Measurements from ENCODE around the gene PRIMPOL.
A peak's percentile ranks its signal among the peaks of the same experiment; 100 is the strongest.
"Not testable (repeated sequence)": the region's sequence is repeated elsewhere in the genome, so short reads cannot be mapped to it uniquely, and the experiment has no call there.

Gene PRIMPOL

DNA sequence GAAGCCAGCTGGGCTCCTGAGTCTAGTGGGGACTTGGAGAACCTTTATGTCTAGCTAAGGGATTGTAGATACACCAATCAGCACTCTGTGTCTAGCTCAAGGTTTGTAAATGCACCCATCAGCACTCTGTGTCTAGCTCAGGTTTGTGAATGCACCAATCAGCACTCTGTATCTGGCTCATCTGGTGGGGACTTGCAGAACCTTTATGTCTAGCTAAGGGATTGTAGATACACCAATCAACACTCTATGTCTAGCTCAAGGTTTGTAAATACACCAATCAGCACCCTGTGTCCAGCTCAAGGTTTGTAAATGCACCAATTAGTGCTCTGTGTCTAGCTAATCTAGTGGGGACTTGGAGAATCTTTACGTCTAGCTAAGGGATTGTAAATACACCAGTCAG lies 92.1 kb downstream of the PRIMPOL start:
- H3K9me3 ChIP-seq (ENCODE audit: insufficient read depth, low read depth, low read length); H4K8ac ChIP-seq (ENCODE audit: low read depth, low read length); H3K14ac ChIP-seq (ENCODE audit: low read length); H2AFZ ChIP-seq (ENCODE audit: insufficient read depth, low read length, poor library complexity); H3K79me2 ChIP-seq (ENCODE audit: control insufficient read depth, insufficient read depth, low read length, poor library complexity); H3K18ac ChIP-seq (ENCODE audit: low read length); H3K27me3 ChIP-seq (ENCODE audit: insufficient read depth, low read length); H3K36me3 ChIP-seq (ENCODE audit: control insufficient read depth in 1 of 2, insufficient read depth in 2 of 2, low read length in 2 of 2); H3K4me2 ChIP-seq (ENCODE audit: low read length); H3K27ac ChIP-seq (ENCODE audit: low read depth, low read length); H3K4ac ChIP-seq (ENCODE audit: low read depth, low read length); H2AK5ac ChIP-seq (ENCODE audit: low read length); H3K9ac ChIP-seq (ENCODE audit: low read length); H2BK120ac ChIP-seq (ENCODE audit: insufficient read depth, low read length, poor library complexity); H4K91ac ChIP-seq (ENCODE audit: low read depth, low read length); H3K4me1 ChIP-seq (ENCODE audit: control insufficient read depth in 1 of 2, insufficient read depth in 2 of 2, low read length in 2 of 2); DNase-seq; H2BK12ac ChIP-seq (ENCODE audit: low read length); H3K23ac ChIP-seq (ENCODE audit: low read length); H3K4me3 ChIP-seq (ENCODE audit: low read depth, low read length); H2BK5ac ChIP-seq (ENCODE audit: low read depth, low read length, poor library complexity); H4K12ac ChIP-seq (ENCODE audit: low read depth, low read length); H3K79me1 ChIP-seq (ENCODE audit: low read length): not testable (repeated sequence)
- no CpG with 5 or more reads among the region's 1 CpG for WGBS (ENCODE audit: extremely low coverage, insufficient coverage, insufficient read length)

DNA sequence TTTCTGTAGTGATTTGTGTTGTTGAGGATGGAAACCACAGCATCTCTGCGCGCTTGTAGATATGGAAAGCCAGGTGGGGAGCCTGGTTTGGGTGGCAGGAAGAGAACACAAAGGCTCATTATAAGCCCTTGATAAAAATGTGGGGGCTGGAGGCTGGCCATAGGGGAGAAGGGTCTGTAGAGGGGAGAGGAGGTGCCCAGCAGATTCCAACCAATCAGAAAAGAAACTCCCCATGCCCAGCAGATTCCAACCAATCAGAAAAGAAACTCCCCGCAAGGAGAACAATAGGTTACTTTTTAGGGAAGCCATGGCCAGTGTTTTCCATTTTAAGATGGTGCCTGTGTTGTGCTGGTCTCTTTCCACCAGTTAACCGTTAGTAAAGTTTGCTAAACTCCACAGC lies 94.1 kb downstream of the PRIMPOL start:
- Histone ChIP-seq H2AK5ac (ENCODE audit: low read length) (no peak overlapping the region), H3K27ac (ENCODE audit: low read depth, low read length) (no peak overlapping the region), H3K4ac (ENCODE audit: low read depth, low read length) (no peak overlapping the region), H3K4me3 (ENCODE audit: low read depth, low read length) (no peak overlapping the region), H3K23ac (ENCODE audit: low read length) (no peak overlapping the region), H3K4me1 (ENCODE audit: control insufficient read depth in 1 of 2, insufficient read depth in 2 of 2, low read length in 2 of 2) (peaks cover 13% of the 10 kb centered on the region in 2 experiments), H2AFZ (ENCODE audit: insufficient read depth, low read length, poor library complexity) (no peak overlapping the region), H3K79me2 (ENCODE audit: control insufficient read depth, insufficient read depth, low read length, poor library complexity) (peaks cover 5% of the 10 kb centered on the region), H3K27me3 (ENCODE audit: insufficient read depth, low read length) (no peaks in the 10 kb centered on the region), H3K18ac (ENCODE audit: low read length) (no peak overlapping the region), H4K8ac (ENCODE audit: low read depth, low read length) (no peak overlapping the region), H3K36me3 (ENCODE audit: control insufficient read depth in 1 of 2, insufficient read depth in 2 of 2, low read length in 2 of 2) (no peaks in the 10 kb centered on the region), H3K9ac (ENCODE audit: low read length) (no peak overlapping the region), H3K14ac (ENCODE audit: low read length) (no peak overlapping the region), H2BK120ac (ENCODE audit: insufficient read depth, low read length, poor library complexity) (no peak overlapping the region), H4K91ac (ENCODE audit: low read depth, low read length) (no peak overlapping the region), H3K9me3 (ENCODE audit: insufficient read depth, low read depth, low read length) (peaks cover 9% of the 10 kb centered on the region), H2BK5ac (ENCODE audit: low read depth, low read length, poor library complexity) (no peak overlapping the region), H4K12ac (ENCODE audit: low read depth, low read length) (no peak overlapping the region), H3K4me2 (ENCODE audit: low read length) (no peak overlapping the region), H2BK12ac (ENCODE audit: low read length) (no peak overlapping the region), H3K79me1 (ENCODE audit: low read length) (peaks cover 13% of the 10 kb centered on the region)
- no CpG with 5 or more reads among the region's 4 CpGs for WGBS (ENCODE audit: extremely low coverage, insufficient coverage, insufficient read length)
- no peak for DNase-seq

DNA sequence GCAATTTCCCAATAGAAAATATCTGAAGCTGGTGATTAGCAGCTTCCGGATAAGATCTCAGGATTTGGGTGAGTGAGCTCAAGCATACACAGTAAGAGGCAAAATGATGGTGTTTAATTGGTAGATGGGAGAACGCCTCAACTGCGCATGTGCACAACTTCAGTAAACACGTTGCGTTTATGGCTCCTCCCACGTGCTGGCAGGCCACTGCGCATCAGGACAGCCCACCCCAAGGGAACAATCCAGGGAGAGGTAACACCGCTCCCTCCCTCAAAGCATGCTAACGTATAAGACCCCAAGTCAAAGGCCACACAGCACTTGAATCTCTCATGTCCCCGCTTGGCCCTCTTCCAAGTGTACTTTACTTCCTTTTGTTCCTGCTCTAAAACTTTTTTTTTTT lies 94.7 kb downstream of the PRIMPOL start:
- Histone ChIP-seq H3K27me3 (ENCODE audit: insufficient read depth, low read length) (no peaks in the 10 kb centered on the region), H3K27ac (ENCODE audit: low read depth, low read length) (no peak overlapping the region), H2BK120ac (ENCODE audit: insufficient read depth, low read length, poor library complexity) (no peak overlapping the region), H2BK12ac (ENCODE audit: low read length) (no peak overlapping the region), H3K4me1 (ENCODE audit: control insufficient read depth in 1 of 2, insufficient read depth in 2 of 2, low read length in 2 of 2) (peaks cover 17 to 18% of the 10 kb centered on the region in 2 experiments), H3K79me1 (ENCODE audit: low read length) (peaks cover 17% of the 10 kb centered on the region), H3K4me3 (ENCODE audit: low read depth, low read length) (no peak overlapping the region), H3K9me3 (ENCODE audit: insufficient read depth, low read depth, low read length) (peaks cover 9% of the 10 kb centered on the region), H2BK5ac (ENCODE audit: low read depth, low read length, poor library complexity) (no peak overlapping the region), H2AK5ac (ENCODE audit: low read length) (no peak overlapping the region), H3K4me2 (ENCODE audit: low read length) (no peak overlapping the region), H3K23ac (ENCODE audit: low read length) (no peak overlapping the region), H4K8ac (ENCODE audit: low read depth, low read length) (no peak overlapping the region), H4K91ac (ENCODE audit: low read depth, low read length) (no peak overlapping the region), H3K79me2 (ENCODE audit: control insufficient read depth, insufficient read depth, low read length, poor library complexity) (peaks cover 5% of the 10 kb centered on the region), H3K4ac (ENCODE audit: low read depth, low read length) (no peak overlapping the region), H3K9ac (ENCODE audit: low read length) (peak overlapping the region; percentile 60), H2AFZ (ENCODE audit: insufficient read depth, low read length, poor library complexity) (no peak overlapping the region), H4K12ac (ENCODE audit: low read depth, low read length) (no peak overlapping the region), H3K18ac (ENCODE audit: low read length) (no peak overlapping the region), H3K14ac (ENCODE audit: low read length) (no peak overlapping the region), H3K36me3 (ENCODE audit: control insufficient read depth in 1 of 2, insufficient read depth in 2 of 2, low read length in 2 of 2) (no peaks in the 10 kb centered on the region)
- no CpG with 5 or more reads among the region's 10 CpGs for WGBS (ENCODE audit: extremely low coverage, insufficient coverage, insufficient read length)
- DNase-seq, result no peak
